Hindlimb muscle (tissue), 1 donor: ENCODE data around the gene ADAR. TPM values are rescaled to one million over a fixed set of nuclear protein-coding genes. Genes with fewer than 3 reads are reported as not detected.
A peak's percentile ranks its signal among the peaks of the same experiment; 100 is the strongest.

ENCODE experiments used
- DNase-seq: peaks from one replicate; pipeline ENCODE4 v3.0.0-alpha.2; 2013
- polyA plus RNA-seq: library from polyadenylated mRNA; unstranded; fragments of 120-200 nt; gene quantifications from one replicate; pipeline ENCODE4 v1.2.1, GENCODE V29; 2013; ENCODE audit not compliant: insufficient read length

ADAR gene
- polyA plus RNA-seq, 1 donor: 52.4 TPM

DNA sequence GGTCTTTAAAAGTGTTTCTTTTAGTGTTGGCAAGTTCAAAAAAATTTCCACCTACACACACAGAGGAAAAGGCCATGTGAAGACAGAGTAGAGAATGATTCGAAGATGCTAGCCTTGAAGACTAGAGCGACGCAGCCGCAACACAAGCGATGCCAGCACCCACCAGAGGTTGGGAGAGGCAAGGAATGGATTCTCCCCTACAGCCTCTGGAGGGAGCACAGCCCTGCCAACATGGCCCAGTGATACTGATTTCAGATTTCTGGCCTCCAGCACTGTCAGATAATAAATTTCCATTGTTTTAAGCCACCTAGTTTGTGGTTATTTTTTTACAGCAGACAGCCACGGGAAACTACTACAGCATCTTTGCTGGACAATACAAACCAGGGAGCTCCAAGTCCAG is 6.9 kb upstream of the ADAR start:
- no peak for DNase-seq

DNA sequence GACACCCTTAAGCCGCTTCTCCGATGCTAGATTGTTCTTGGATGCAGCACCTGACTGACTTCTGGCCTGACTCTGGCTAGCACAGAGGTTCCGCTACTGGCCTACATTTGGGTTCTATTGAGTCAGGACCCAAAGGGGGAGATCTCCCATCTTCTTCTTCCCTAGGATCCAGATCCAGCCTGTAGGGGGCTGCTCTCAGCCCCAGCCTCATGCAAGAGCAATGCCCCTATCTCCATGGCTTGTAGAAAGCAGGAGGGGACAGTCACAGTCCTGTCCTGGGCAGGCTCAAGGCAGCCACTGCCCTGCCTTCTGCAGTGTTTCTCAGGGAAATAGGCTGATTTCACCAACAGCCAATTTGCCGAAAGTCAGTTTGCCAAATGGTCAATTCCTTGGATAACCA is 6.3 kb upstream of the ADAR start:
- DNase-seq: no peak

DNA sequence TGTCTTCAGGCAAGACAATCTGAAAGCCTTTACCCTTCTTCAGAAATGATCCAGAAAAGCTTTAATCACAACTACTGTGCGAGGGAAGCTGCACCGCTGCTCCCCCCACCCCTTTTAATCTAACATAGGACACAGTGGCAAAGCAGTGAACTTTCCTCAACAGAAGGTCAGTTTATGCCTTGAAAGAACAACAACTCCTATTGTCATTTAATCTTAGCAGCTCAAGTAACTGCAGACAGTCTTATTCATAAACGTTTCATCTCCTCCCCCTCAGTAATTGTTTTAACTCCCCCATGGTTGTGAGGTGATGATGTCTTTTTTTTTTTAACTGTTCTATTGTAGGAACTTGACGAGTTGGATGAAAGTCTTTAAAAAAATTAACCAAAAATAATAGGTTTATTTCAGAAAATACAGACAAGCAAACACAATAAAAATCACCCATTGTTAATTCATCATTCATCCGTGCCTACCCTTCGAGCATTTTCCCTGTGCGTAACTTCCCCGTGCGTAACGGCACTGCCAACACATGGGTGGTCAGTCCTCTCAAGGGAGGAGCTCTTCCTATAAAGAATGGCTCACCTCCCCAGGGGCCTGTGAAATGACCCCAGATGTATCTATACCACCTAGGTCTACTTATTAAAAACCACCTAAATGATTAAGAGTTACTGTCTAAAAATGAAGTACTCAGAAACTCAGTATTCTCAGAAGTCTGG is 3.3 kb upstream of the ADAR start:
- no peak for DNase-seq

DNA sequence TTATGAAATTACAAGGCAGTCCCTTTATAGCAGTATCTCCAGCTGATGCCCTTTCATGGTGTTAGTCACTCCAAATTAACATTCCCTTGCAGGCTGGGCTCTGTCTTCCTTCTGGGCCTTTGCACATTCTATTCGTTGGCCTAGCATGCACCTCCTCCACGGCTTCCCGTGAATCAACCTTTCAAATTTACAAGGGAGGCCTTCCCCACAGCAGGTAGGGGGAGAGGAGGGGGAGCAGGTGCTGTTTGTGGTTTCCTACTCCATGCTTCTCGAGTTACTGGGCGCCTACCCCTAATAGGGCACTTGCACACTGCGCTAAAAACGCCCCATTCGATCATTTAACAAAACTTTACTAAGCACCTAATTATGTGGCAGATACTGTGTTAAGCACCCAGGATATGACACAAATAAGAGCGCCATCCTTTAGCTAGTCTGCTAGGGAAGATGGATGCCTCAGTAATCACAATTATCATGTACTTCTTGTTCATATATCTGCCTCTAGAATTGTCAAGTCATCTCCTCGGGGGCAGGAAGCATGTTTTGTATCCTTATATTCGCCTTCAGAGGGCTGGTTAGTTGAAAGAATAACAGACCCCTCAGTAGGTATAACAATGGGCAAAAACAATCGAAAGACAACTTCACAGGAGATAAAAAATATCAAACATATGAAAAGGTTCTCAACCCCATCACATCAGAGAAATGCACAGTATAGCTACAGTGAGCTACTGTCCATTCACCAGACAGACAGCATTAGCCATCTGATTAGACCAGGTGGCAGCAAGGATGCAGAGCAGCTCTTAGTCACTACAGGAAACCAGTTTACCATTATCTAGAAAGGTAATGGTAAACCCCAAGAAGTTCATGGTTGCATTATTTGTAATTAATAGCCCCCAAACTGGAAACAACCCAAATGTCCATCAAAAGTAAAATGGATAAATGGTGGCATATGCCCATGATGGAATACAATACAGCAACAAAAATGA is 1.7 kb upstream of the ADAR start:
- DNase-seq: no peak

DNA sequence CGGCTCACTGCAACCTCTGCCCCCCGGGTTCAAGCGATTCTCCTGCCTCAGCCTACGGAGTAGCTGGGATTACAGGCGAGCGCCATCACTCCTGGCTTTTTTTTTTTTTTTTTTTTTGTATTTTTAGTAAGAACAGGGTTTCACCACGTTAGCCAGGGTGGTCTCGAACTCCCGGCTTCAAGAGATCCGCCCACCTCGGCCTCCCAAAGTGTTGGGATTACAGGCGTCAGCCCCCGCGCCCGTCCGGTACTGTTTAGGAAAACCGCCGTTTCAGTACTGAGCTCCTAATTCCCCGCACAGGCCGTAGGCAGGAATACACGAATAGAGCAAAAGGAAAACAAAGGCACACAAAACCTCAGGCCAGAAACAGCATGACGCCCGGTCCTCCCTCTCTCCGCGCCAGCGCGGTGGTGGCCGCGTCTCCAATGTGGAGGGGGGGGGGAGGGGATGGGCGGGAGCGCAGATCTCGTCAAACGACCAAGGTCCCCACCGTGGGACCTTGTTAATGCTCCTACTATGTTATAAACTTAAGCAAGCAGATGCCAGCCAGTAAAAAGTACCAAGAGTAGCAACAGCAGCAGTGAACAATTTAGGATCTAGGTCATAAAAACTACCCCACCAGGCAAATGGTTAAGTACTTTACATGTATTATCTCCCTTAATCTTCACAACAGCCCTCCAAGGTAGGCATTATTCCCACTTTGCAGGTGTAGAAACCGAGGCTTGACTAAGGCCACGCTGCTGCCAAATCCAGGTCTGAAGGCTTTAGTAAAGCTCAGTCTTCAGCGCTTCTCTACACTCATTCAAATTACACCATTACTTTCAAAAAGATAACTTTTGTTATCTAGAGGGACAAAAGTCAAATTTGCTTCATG is 648 bp upstream of the ADAR start:
- DNase-seq: peak; percentile 63

GRCh38 chr1:154607106-154607608 is 829 bp downstream of the ADAR start:
- no peak for DNase-seq

DNA sequence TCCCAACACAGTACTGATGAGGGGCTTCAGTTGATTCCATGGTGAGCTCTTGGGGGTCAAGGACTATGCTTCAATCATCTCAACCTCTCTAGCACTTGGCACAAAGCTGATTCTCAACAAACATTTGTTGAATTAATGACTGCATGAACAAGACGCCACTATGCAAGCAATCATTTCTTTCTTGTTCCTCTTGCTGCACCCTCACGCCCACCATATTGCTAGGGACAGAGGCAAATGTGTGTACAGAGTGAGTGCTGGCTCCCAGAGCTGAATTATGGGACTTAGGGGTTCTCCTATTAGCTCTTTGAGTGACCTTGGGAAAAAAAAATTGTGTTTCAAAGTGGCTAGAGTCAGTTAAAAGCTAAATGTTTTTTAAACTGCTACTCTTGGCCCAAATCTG is 2.5 kb downstream of the ADAR start:
- DNase-seq: no peak

DNA sequence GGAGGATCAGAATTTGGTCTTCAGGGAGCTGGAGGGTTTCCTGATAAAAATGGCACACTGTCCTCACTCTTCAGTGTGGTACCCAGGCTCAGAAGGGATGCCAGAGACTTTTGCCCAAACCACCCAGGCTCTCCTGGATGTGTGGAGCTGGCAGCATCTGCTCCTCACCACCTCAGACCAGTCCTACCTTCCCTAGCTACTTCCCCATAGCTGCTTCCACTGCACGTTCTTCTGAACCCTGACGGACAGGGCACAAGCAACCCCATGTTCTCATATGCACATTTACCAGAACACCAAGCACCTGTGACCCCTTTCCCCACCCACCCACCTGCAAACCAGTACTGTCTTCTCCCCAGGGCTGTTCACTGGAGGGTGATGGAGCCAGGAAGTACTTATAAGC is 4.7 kb downstream of the ADAR start:
- DNase-seq: no peak

- DNase-seq: no peak
Measured at GRCh38 chr1:154599658-154600057, 8.3 kb downstream of the ADAR start.

GRCh38 chr1:154598871-154599635 is 8.9 kb downstream of the ADAR start:
- DNase-seq: no peak

DNA sequence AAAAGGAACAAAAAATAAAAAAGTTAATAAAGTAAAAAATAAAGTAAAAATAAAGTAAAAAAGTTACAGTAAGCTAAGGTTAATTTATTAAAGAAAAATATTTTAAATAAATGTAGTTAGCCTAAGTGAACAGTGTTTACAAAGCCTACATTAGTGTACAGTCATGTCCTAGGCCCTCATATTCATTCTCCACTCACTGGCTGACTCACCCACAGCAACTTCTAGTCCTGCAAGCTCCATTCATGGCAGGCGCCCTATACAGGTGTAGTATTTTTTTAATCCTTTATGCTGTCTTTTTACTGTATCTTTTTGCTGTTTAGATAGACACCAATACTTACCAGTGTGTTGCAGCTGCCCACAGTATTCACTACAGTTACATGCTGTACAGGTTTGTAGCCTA is 12.4 kb downstream of the ADAR start:
- DNase-seq: no peak

- DNase-seq: no peak
Measured at GRCh38 chr1:154594811-154595210, 13.2 kb downstream of the ADAR start.

- DNase-seq: no peak
Measured at GRCh38 chr1:154593390-154593789, 14.6 kb downstream of the ADAR start.

- no peak for DNase-seq
Measured at GRCh38 chr1:154591206-154591605, 16.8 kb downstream of the ADAR start.

DNA sequence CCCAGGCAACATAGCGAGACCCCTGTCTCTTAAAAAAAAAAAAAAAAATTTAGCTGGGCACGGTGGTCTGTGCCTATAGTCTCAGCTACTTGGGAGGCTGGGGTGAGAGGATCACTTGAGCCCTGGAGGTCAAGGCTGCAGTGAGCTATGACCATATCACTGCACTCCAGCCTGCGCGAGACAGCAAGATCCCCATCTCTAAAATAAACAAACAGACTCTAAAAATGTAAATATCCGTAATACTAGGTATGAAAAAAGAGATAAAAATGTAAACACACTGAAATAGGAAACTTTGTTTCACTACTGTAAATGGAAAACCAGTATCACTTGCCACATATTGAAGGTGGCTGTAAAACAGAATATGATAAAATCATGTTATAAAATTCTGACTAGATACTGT is 17.2 kb downstream of the ADAR start:
- DNase-seq: no peak

DNA sequence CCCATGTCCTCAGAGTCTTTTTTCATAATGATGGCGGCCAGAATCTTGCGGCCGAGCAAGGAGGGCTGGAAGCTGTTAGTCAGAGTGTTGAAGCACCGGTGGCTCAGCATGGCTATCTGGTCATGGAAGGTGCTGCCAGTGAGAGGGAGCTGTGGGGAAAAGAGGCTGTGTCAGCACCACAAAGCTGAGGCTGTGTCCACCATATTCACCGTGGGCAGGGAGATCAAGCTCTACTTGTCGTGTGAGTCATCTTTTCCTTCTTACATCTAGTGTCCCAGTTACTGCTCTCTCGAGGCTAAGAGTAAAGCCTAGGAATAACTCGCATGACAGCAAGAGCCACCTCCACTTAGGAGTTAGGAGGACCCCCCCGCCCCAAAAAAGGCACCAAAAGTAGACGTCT is 18.2 kb downstream of the ADAR start:
- no peak for DNase-seq

GRCh38 chr1:154586641-154587040 is 21.3 kb downstream of the ADAR start:
- no peak for DNase-seq

DNA sequence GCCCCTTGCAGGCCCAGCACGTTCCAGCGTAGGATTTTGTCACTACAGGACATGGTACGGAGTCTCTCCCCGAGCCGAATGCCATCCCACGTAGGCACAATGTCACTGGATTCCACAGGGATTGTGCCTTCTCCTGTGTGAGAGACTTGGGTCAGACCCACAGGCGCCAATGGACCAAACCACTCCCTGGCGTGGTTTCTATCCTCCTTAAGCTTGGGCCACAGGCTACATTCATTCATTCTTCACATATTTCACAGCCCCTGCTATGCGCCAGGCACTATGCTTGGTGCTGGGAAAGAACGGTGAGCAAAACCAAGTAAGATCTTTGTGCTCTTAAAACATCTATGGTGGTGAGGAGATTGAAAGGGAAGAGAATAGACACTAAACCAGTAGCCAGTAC is 21.8 kb downstream of the ADAR start:
- no peak for DNase-seq

DNA sequence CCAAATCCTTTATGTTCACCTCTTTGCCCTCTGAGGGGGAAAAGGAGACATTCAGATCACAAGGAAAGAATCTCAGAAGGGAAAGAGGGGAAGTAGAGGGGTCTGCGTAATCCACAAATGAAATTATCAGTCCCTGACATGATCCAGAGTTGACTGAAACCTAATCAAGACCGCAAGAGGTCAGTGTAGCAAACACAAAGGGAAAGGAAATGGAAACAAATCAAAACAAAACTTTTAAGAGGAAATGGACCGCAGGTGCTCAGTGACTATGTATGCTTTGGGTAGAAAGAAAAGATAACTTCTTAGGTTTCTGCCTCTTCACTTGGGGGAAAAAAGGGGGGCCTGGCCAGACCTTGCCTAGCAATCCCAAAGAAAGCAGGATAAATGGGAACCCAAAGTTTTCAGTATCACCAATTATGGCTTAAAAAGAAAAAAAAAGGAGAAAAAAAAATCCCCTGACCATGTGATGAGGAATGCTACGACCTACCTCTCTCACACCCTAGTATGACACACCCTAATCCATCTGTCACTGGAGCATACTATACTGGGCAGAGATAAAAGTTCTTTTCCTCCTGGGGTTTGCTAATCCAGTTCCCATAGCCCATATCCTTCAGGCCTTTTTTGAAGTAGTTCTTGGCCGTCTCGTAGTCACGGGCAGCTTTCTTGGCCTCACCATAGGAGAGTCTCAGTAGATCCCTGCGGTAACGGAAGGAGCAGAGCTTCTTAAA is 23.6 kb downstream of the ADAR start:
- DNase-seq: no peak

DNA sequence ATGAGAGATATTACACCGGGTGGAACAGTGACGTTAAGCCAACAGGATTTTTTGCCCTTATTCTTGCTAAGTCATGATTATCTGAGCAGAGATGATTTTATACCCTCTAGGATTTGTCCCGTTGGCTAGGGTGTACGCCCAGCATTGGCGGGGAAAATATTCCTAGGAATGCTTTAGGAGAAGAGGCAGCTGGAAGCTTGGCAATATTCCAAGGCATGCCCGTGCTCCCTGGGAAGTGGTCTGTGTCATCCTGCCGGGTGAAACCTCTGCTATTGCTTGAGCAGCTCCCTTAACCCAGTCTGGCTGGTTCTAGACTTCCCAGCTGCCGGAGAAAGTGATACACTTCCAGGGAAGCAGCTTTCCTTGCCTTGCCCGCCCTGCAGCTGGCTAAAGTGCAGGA is 24.2 kb downstream of the ADAR start:
- DNase-seq: no peak

GRCh38 chr1:154582885-154583284 is 25.1 kb downstream of the ADAR start:
- DNase-seq: no peak
